ENCODE results near the gene FOXL2NB.

Gene FOXL2NB

GRCh38 chr3:138945709-138946662 is 1.0 kb upstream of the FOXL2NB start:
- DNase-seq (ENCODE audit: low read depth), result peak; percentile 80
- H3K4me3 ChIP-seq (ENCODE audit: low read depth, low read length), result no peak overlapping the region

GRCh38 chr3:138947495-138948121 is 591 bp downstream of the FOXL2NB start:
- no peak overlapping the region for H3K4me3 ChIP-seq (ENCODE audit: low read depth, low read length)
- DNase-seq (ENCODE audit: low read depth), result peak; percentile 13

More at GRCh38 chr3:138945709-138946662, 1.0 kb upstream of the FOXL2NB start:
- TF ChIP-seq CTCF (IDR thresholded peaks at IDR 0.05; ENCODE audit: low read depth, low read length), result peak; percentile 53
- TF ChIP-seq MAX (IDR thresholded peaks at IDR 0.05; ENCODE audit: low read depth, low read length), result no peak

GRCh38 chr3:138948371-138949001 is 1.5 kb downstream of the FOXL2NB start:
- TF ChIP-seq POLR2A (IDR thresholded peaks at IDR 0.05; ENCODE audit: extremely low read depth, insufficient read length), result no peak
- no peak for TF ChIP-seq MAX (IDR thresholded peaks at IDR 0.05; ENCODE audit: low read depth, low read length)
- no peak for TF ChIP-seq CTCF (IDR thresholded peaks at IDR 0.05; ENCODE audit: low read depth, low read length)
- no peak for TF ChIP-seq MYC (IDR thresholded peaks at IDR 0.05; ENCODE audit: low read depth, low read length)
- H3K4me3 ChIP-seq (ENCODE audit: low read depth, low read length), result no peak overlapping the region
- peak; percentile 10 for DNase-seq (ENCODE audit: low read depth)

More at GRCh38 chr3:138947495-138948121, 591 bp downstream of the FOXL2NB start:
- TF ChIP-seq CTCF (IDR thresholded peaks at IDR 0.05; ENCODE audit: low read depth, low read length), result no peak
- no peak for TF ChIP-seq MYC (IDR thresholded peaks at IDR 0.05; ENCODE audit: low read depth, low read length)
- no peak for TF ChIP-seq POLR2A (IDR thresholded peaks at IDR 0.05; ENCODE audit: extremely low read depth, insufficient read length)
- TF ChIP-seq MAX (IDR thresholded peaks at IDR 0.05; ENCODE audit: low read depth, low read length), result no peak

GRCh38 chr3:138949002-138949418 is 2.0 kb downstream of the FOXL2NB start:
- no peak for DNase-seq (ENCODE audit: low read depth)
- TF ChIP-seq MYC (IDR thresholded peaks at IDR 0.05; ENCODE audit: low read depth, low read length) (no peak), CTCF (IDR thresholded peaks at IDR 0.05; ENCODE audit: low read depth, low read length) (no peak), MAX (IDR thresholded peaks at IDR 0.05; ENCODE audit: low read depth, low read length) (no peak), POLR2A (IDR thresholded peaks at IDR 0.05; ENCODE audit: extremely low read depth, insufficient read length) (no peak)
- no peak overlapping the region for H3K4me3 ChIP-seq (ENCODE audit: low read depth, low read length)

GRCh38 chr3:138949445-138950005 is 2.5 kb downstream of the FOXL2NB start:
- no peak for DNase-seq (ENCODE audit: low read depth)
- no peak for TF ChIP-seq POLR2A (IDR thresholded peaks at IDR 0.05; ENCODE audit: extremely low read depth, insufficient read length)
- TF ChIP-seq MYC (IDR thresholded peaks at IDR 0.05; ENCODE audit: low read depth, low read length), result no peak
- TF ChIP-seq MAX (IDR thresholded peaks at IDR 0.05; ENCODE audit: low read depth, low read length), result no peak
- no peak for TF ChIP-seq CTCF (IDR thresholded peaks at IDR 0.05; ENCODE audit: low read depth, low read length)
- peak overlapping the region; percentile 16 for H3K4me3 ChIP-seq (ENCODE audit: low read depth, low read length)

Measured in NB4 (cell line).